Transverse colon (tissue), 4 donors: ENCODE measurements around the gene DNAJB6.

Experiments
- CTCF ChIP-seq, 5 experiments: fragments of 200-600 bp in 3 of 5; fragments of 450-650 bp in 2 of 5; sonication (generic) in 3 of 5; IDR thresholded peaks; 1 replicate in 2 of 5; 2 replicates in 3 of 5; pipeline ENCODE4 v1.5.1; 2016 to 2017; ENCODE audit warnings: antibody characterized with exemption in 5 of 5, inconsistent platforms in 3 of 5, mild to moderate bottlenecking in 2 of 5, moderate library complexity in 1 of 5
- EP300 ChIP-seq: sonication (generic); formaldehyde crosslinking; IDR thresholded peaks from one replicate; pipeline ENCODE4 v1.6.1; 2017; ENCODE audit warnings: antibody characterized with exemption, low read depth
- POLR2A ChIP-seq: fragments of 450-650 bp; IDR thresholded peaks from one replicate; pipeline ENCODE4 v1.6.1; 2016; ENCODE audit warnings: antibody characterized with exemption, mild to moderate bottlenecking, moderate library complexity
- POLR2AphosphoS5 ChIP-seq, 3 donors: sonication (generic); formaldehyde crosslinking; IDR thresholded peaks; one replicate each; pipeline ENCODE4 v1.6.1; 2016; ENCODE audit warnings: antibody characterized with exemption in 3 of 3

- TF ChIP-seq CTCF (IDR thresholded peaks at IDR 0.05) (no peak), EP300 (no peak), POLR2AphosphoS5 (IDR thresholded peaks at IDR 0.05) (no peak), POLR2A (no peak)
Observed at GRCh38 chr7:157297185-157297584, 39.6 kb upstream of the DNAJB6 start.
